HAP-1 (cell line): ENCODE data around the gene JARID2.

ENCODE experiments used
- DNase-seq, 2 experiments: peaks; one replicate each; pipeline ENCODE4 v3.0.0-alpha.2; 2016 to 2020; ENCODE audit warnings: low spot score in 2 of 2
- H3K27me3 ChIP-seq: fragments of 250-450 bp; sonication (Bioruptor Pico); 2 replicates; pipeline ENCODE4 v1.5.1; 2020; ENCODE audit warnings: low read depth, mild to moderate bottlenecking, moderate library complexity
- H3K36me3 ChIP-seq: fragments of 250-450 bp; sonication (Bioruptor Pico); replicated peaks from 2 replicates; pipeline ENCODE4 v1.5.1; 2020; ENCODE audit warnings: mild to moderate bottlenecking
- H3K4me1 ChIP-seq: fragments of 250-450 bp; sonication (Bioruptor Pico); 2 replicates; pipeline ENCODE4 v1.5.1; 2020; ENCODE audit warnings: mild to moderate bottlenecking
- H3K4me3 ChIP-seq: fragments of 250-450 bp; sonication (Bioruptor Pico); 2 replicates; pipeline ENCODE4 v1.5.1; 2020; ENCODE audit warnings: mild to moderate bottlenecking, moderate library complexity
- H3K9me3 ChIP-seq: fragments of 250-450 bp; sonication (Bioruptor Pico); 2 replicates; pipeline ENCODE4 v1.5.1; 2020; ENCODE audit warnings: mild to moderate bottlenecking, moderate library complexity
- in situ Hi-C: fragments of 300-500 bp; cut with MboI; formaldehyde crosslinking; loops from 3 replicates; pipeline ENCODE4 v1.14.3; 2020; ENCODE audit warnings: low sequenced_read_pairs, inconsistent platforms, mixed read lengths

The JARID2 gene

GRCh38 chr6:15452182-15452941 is 206.5 kb downstream of the JARID2 start:
- in situ Hi-C loops: no loop called here

GRCh38 chr6:15453186-15453585 is 207.3 kb downstream of the JARID2 start:
- in situ Hi-C loops: no loop called here
- H3K36me3 ChIP-seq: no peaks in the 10 kb centered on the region
- H3K4me1 ChIP-seq: peaks cover 15% of the 10 kb centered on the region
- no peaks in the 10 kb centered on the region for H3K27me3 ChIP-seq
- no peak for DNase-seq
- H3K9me3 ChIP-seq: no peaks in the 10 kb centered on the region
- no peak overlapping the region for H3K4me3 ChIP-seq

More at GRCh38 chr6:15452182-15452941, 206.5 kb downstream of the JARID2 start:
- H3K27me3 ChIP-seq: no peaks in the 10 kb centered on the region
- no peak for DNase-seq
- no peak overlapping the region for H3K4me3 ChIP-seq
- H3K9me3 ChIP-seq: no peaks in the 10 kb centered on the region
- no peaks in the 10 kb centered on the region for H3K36me3 ChIP-seq
- H3K4me1 ChIP-seq: peaks cover 14% of the 10 kb centered on the region

- Histone ChIP-seq H3K4me1 (peaks cover 16% of the 10 kb centered on the region), H3K36me3 (no peaks in the 10 kb centered on the region), H3K4me3 (no peak overlapping the region), H3K27me3 (no peaks in the 10 kb centered on the region), H3K9me3 (no peaks in the 10 kb centered on the region)
- in situ Hi-C loops: no loop called here
- no peak for DNase-seq
Observed at GRCh38 chr6:15453622-15454021, 207.8 kb downstream of the JARID2 start.

GRCh38 chr6:15456422-15456821 is 210.6 kb downstream of the JARID2 start:
- DNase-seq: no peak
- Histone ChIP-seq H3K4me3 (no peak overlapping the region), H3K9me3 (no peaks in the 10 kb centered on the region), H3K36me3 (no peaks in the 10 kb centered on the region), H3K4me1 (peaks cover 29% of the 10 kb centered on the region), H3K27me3 (no peaks in the 10 kb centered on the region)
- in situ Hi-C loops: no loop called here

GRCh38 chr6:15457121-15457650 is 211.3 kb downstream of the JARID2 start:
- in situ Hi-C loops: no loop called here
- Histone ChIP-seq H3K9me3 (no peaks in the 10 kb centered on the region), H3K27me3 (no peaks in the 10 kb centered on the region), H3K36me3 (no peaks in the 10 kb centered on the region), H3K4me1 (peaks cover 29% of the 10 kb centered on the region), H3K4me3 (no peak overlapping the region)
- DNase-seq: no peak

GRCh38 chr6:15458021-15458459 is 212.2 kb downstream of the JARID2 start:
- H3K9me3 ChIP-seq: no peaks in the 10 kb centered on the region
- H3K36me3 ChIP-seq: no peaks in the 10 kb centered on the region
- in situ Hi-C loops: no loop called here
- peak in 1 of 2 experiments; percentile 55 for DNase-seq
- H3K4me1 ChIP-seq: peaks cover 33% of the 10 kb centered on the region
- H3K4me3 ChIP-seq: no peak overlapping the region
- no peaks in the 10 kb centered on the region for H3K27me3 ChIP-seq

- in situ Hi-C loops: no loop called here
- Histone ChIP-seq H3K4me3 (no peak overlapping the region), H3K9me3 (no peaks in the 10 kb centered on the region), H3K4me1 (peaks cover 42% of the 10 kb centered on the region), H3K36me3 (no peaks in the 10 kb centered on the region), H3K27me3 (no peaks in the 10 kb centered on the region)
- no peak for DNase-seq
Observed at GRCh38 chr6:15460110-15460727, 214.3 kb downstream of the JARID2 start.

- H3K9me3 ChIP-seq: no peaks in the 10 kb centered on the region
- H3K36me3 ChIP-seq: no peaks in the 10 kb centered on the region
- in situ Hi-C loops: no loop called here
- H3K4me3 ChIP-seq: no peak overlapping the region
- H3K27me3 ChIP-seq: no peaks in the 10 kb centered on the region
- H3K4me1 ChIP-seq: peaks cover 42% of the 10 kb centered on the region
- no peak for DNase-seq
Observed at GRCh38 chr6:15461127-15461944, 215.5 kb downstream of the JARID2 start.

GRCh38 chr6:15462256-15462655 is 216.4 kb downstream of the JARID2 start:
- Histone ChIP-seq H3K27me3 (no peaks in the 10 kb centered on the region), H3K9me3 (no peaks in the 10 kb centered on the region), H3K4me3 (no peak overlapping the region), H3K4me1 (peaks cover 39% of the 10 kb centered on the region), H3K36me3 (no peaks in the 10 kb centered on the region)
- in situ Hi-C loops: no loop called here
- DNase-seq: no peak

GRCh38 chr6:15462717-15463525 is 217.1 kb downstream of the JARID2 start:
- H3K27me3 ChIP-seq: no peaks in the 10 kb centered on the region
- no peak for DNase-seq
- in situ Hi-C loops: no loop called here
- H3K9me3 ChIP-seq: no peaks in the 10 kb centered on the region
- H3K4me1 ChIP-seq: peaks cover 32% of the 10 kb centered on the region
- no peak overlapping the region for H3K4me3 ChIP-seq
- H3K36me3 ChIP-seq: no peaks in the 10 kb centered on the region

- Histone ChIP-seq H3K4me1 (peaks cover 21% of the 10 kb centered on the region), H3K27me3 (no peaks in the 10 kb centered on the region), H3K36me3 (no peaks in the 10 kb centered on the region), H3K9me3 (no peaks in the 10 kb centered on the region), H3K4me3 (no peak overlapping the region)
- peak; percentile 50 to 64 for DNase-seq
- in situ Hi-C loops: no loop called here
Observed at GRCh38 chr6:15464211-15464725, 218.4 kb downstream of the JARID2 start.

GRCh38 chr6:15465212-15465611 is 219.3 kb downstream of the JARID2 start:
- no peaks in the 10 kb centered on the region for H3K27me3 ChIP-seq
- in situ Hi-C loops: no loop called here
- no peak overlapping the region for H3K4me3 ChIP-seq
- H3K36me3 ChIP-seq: no peaks in the 10 kb centered on the region
- peaks cover 13% of the 10 kb centered on the region for H3K4me1 ChIP-seq
- H3K9me3 ChIP-seq: no peaks in the 10 kb centered on the region
- no peak for DNase-seq

- Histone ChIP-seq H3K36me3 (no peaks in the 10 kb centered on the region), H3K9me3 (no peaks in the 10 kb centered on the region), H3K27me3 (no peaks in the 10 kb centered on the region), H3K4me3 (no peak overlapping the region), H3K4me1 (peaks cover 3% of the 10 kb centered on the region)
- no peak for DNase-seq
- in situ Hi-C loops: no loop called here
Observed at GRCh38 chr6:15470746-15471145, 224.9 kb downstream of the JARID2 start.
